ENCODE results near the gene ACADVL.

ACADVL gene

GRCh38 chr17:7217113-7217987 lies 2.4 kb upstream of the ACADVL start:
- DNase-seq, result peak; percentile 58

GRCh38 chr17:7218166-7218565 lies 1.6 kb upstream of the ACADVL start:
- DNase-seq, result peak; percentile 19

GRCh38 chr17:7218758-7219157 lies 980 bp upstream of the ACADVL start:
- DNase-seq, result no peak

- no peak for DNase-seq
These were observed 418 bp upstream of the ACADVL start for GRCh38 chr17:7219229-7219811.

GRCh38 chr17:7220593-7221277 lies 997 bp downstream of the ACADVL start:
- DNase-seq, result peak; percentile 73

GRCh38 chr17:7221278-7222092 lies 1.7 kb downstream of the ACADVL start:
- DNase-seq, result no peak

- DNase-seq, result no peak
These were observed 2.6 kb downstream of the ACADVL start for GRCh38 chr17:7222093-7222971.

GRCh38 chr17:7222972-7223292 lies 3.2 kb downstream of the ACADVL start:
- no peak for DNase-seq

- DNase-seq, result no peak
These were observed 3.6 kb downstream of the ACADVL start for GRCh38 chr17:7223375-7223774.

GRCh38 chr17:7224110-7224509 lies 4.4 kb downstream of the ACADVL start:
- DNase-seq, result no peak

- DNase-seq, result no peak
These were observed 4.9 kb downstream of the ACADVL start for GRCh38 chr17:7224661-7225111.

- no peak for DNase-seq
These were observed 6.1 kb downstream of the ACADVL start for GRCh38 chr17:7225711-7226331.

GRCh38 chr17:7226721-7227710 lies 7.3 kb downstream of the ACADVL start:
- DNase-seq, result no peak

GRCh38 chr17:7228920-7229319 lies 9.2 kb downstream of the ACADVL start:
- no peak for DNase-seq

GRCh38 chr17:7229504-7229903 lies 9.8 kb downstream of the ACADVL start:
- DNase-seq, result no peak

- DNase-seq, result no peak
These were observed 12.4 kb downstream of the ACADVL start for GRCh38 chr17:7232114-7232513.

- no peak for DNase-seq
These were observed 14.0 kb downstream of the ACADVL start for GRCh38 chr17:7233701-7234082.

- peak; percentile 95 for DNase-seq
These were observed 14.6 kb downstream of the ACADVL start, which contains the start of gene DVL2 for GRCh38 chr17:7234083-7234951. Gene DVL2, minus strand, starts transcription at chr17:7234517. Its CDS starts 255 bp downstream, at chr17:7234262.

All from CD4-positive, alpha-beta T cell treated with Interleukin-17A for 4 hours (primary cell).